Esophagus (tissue), 2 donors: ENCODE results near the gene HTATIP2. TPM values are rescaled to one million over a fixed set of nuclear protein-coding genes. Genes with fewer than 3 reads are reported as not detected.
"Not testable (repeated sequence)": the region's sequence is repeated elsewhere in the genome, so short reads cannot be mapped to it uniquely, and the experiment has no call there.

Experiments used
- H3K27ac ChIP-seq, 2 donors: one replicate each; pipeline ENCODE4 v1.5.1; 2013; ENCODE audit warnings: low read depth in 2 of 2, mild to moderate bottlenecking in 2 of 2, inconsistent platforms in 1 of 2, low read length in 1 of 2, moderate library complexity in 1 of 2
- H3K27me3 ChIP-seq, 2 donors: one replicate each; pipeline ENCODE4 v1.6.1; 2013; ENCODE audit warnings: low read length in 2 of 2, control low read depth in 1 of 2, mild to moderate bottlenecking in 1 of 2; ENCODE audit not compliant: insufficient read depth in 2 of 2, control insufficient read depth in 1 of 2
- H3K36me3 ChIP-seq, 2 donors: one replicate each; pipeline ENCODE4 v1.6.1; 2013; ENCODE audit warnings: low read length in 1 of 2; ENCODE audit not compliant: control insufficient read depth in 2 of 2, insufficient read depth in 2 of 2
- H3K4me1 ChIP-seq, 2 donors: one replicate each; pipeline ENCODE4 v1.6.1; 2013; ENCODE audit warnings: low read length in 1 of 2; ENCODE audit not compliant: control insufficient read depth in 2 of 2, insufficient read depth in 2 of 2
- H3K4me3 ChIP-seq, 2 donors: one replicate each; pipeline ENCODE4 v1.5.1; 2013; ENCODE audit warnings: low read length in 2 of 2, mild to moderate bottlenecking in 2 of 2, low read depth in 1 of 2, moderate library complexity in 1 of 2
- H3K9me3 ChIP-seq, 2 donors: one replicate each; pipeline ENCODE4 v1.6.1; 2013; ENCODE audit warnings: mild to moderate bottlenecking in 2 of 2, low read depth in 1 of 2, low read length in 1 of 2, moderate library complexity in 1 of 2; ENCODE audit not compliant: control insufficient read depth in 2 of 2, insufficient read depth in 1 of 2
- WGBS, 2 donors: extraction: QIAGEN DNeasy Blood & Tissue Kit; methylation state at CpG; one replicate each; pipeline ENCODE4 v1.1.7; 2013; 5-methylcytosine and 5-hydroxymethylcytosine counted together
- polyA plus RNA-seq, 2 donors: library from polyadenylated mRNA; stranded (reverse); fragments of 200-250 nt; gene quantifications; one replicate each; pipeline ENCODE4 v1.2.3, GENCODE V29; 2013
- donor health status: healthy with polysubstance abuse.
- donor health status: Bipolar disorder and iron deficiency.

Gene HTATIP2
- polyA plus RNA-seq, 2 donors = 23.3 to 41.6 TPM

DNA sequence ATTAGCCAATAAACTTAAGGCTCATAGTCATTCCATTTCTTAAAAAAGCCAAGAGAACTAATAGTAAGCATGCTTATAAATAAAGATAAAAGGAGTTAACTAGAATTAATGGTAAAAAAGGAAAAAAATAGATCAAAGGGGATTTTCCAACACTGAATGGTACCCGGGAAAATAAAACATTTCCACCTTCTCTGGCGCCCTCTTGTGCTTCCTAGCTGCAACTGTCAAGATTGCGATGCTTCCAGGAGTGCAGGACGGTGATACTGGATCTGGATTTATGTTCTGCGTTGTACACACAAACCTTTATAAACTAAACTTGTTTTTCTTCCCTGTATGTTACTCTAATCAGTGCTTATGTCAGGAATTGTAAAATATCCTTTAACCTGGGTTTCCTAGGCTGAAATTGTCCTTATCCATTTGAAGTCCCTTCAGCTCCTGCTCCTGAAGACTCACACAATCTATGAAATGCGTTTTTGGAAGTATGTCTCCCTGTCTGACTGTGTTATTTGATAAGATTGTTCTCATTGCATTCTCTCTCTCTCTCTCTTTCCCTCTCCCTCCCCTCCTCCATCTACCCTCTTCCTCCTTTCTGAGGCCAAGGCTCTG lies 9.6 kb upstream of the HTATIP2 start:
- Histone ChIP-seq H3K27me3 (no peaks in the 10 kb centered on the region), H3K27ac (no peak overlapping the region), H3K4me1 (no peaks in the 10 kb centered on the region), H3K4me3 (no peak overlapping the region), H3K36me3 (no peaks in the 10 kb centered on the region), H3K9me3 (no peaks in the 10 kb centered on the region)
- 12 to 13% methylated on average over 6 of the region's 6 CpGs for WGBS, 2 donors

GRCh38 chr11:20355221-20356219 lies 8.0 kb upstream of the HTATIP2 start:
- 42 to 49% methylated on average over 11 to 12 of the region's 12 CpGs for WGBS, 2 donors
- H3K27ac ChIP-seq = no peak overlapping the region

DNA sequence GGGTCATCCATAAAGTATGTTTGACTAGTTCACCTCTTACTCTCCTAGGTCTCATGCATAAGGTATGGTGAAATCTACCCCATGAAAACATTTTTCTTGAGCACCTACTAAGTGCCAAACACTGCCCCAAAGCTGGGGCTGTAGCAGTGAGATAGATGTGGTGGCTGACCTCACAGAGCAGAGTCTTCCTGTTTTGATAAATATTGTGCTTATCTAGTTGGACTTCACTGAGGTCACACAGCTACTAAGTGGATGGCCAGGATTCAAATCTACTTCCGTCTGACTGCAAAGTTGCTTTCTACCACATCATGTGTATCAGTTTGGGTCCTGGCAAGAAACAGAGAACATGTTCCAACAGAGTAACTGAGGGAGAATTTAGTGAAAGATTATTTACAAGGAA lies 6.4 kb upstream of the HTATIP2 start:
- Histone ChIP-seq H3K9me3 (no peaks in the 10 kb centered on the region), H3K36me3 (no peaks in the 10 kb centered on the region), H3K4me1 (no peaks in the 10 kb centered on the region), H3K27ac (no peak overlapping the region), H3K4me3 (no peak overlapping the region), H3K27me3 (no peaks in the 10 kb centered on the region)
- 27 to 33% methylated on average over 1 of the region's 1 CpG for WGBS, 2 donors

More at GRCh38 chr11:20355221-20356219, 8.0 kb upstream of the HTATIP2 start:
- H3K36me3 ChIP-seq = no peaks in the 10 kb centered on the region
- no peaks in the 10 kb centered on the region for H3K4me1 ChIP-seq
- no peaks in the 10 kb centered on the region for H3K27me3 ChIP-seq
- H3K9me3 ChIP-seq = no peaks in the 10 kb centered on the region
- H3K4me3 ChIP-seq = no peak overlapping the region

DNA sequence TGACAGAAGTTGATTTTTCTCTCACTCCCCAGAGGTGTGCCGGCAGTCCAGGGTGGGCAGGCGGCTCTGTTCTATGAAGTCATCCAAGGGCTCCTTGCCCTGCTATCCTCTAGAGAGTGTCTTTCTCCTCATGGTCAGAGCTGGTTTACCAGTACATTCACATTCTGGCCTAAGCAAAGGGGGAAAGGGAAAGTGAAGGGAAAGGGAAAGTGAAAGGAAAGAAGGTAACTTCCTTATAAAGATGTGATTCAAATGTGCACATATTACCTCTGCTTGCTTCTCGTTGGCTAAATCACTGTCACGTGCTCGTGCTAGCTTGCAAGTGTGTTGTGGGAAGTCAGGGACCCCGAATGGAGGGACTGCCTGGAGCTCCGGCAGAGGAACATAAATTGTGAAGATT lies 2.9 kb upstream of the HTATIP2 start:
- Histone ChIP-seq H3K36me3 (no peaks in the 10 kb centered on the region), H3K9me3 (no peaks in the 10 kb centered on the region), H3K27me3 (no peaks in the 10 kb centered on the region), H3K4me3 (no peak overlapping the region), H3K27ac (no peak overlapping the region), H3K4me1 (peaks cover 0 to 3% of the 10 kb centered on the region in 2 donors)
- WGBS, 2 donors = 62% methylated on average over 7 of the region's 7 CpGs

- H3K27me3 ChIP-seq = no peaks in the 10 kb centered on the region
- H3K27ac ChIP-seq = no peak overlapping the region
- H3K9me3 ChIP-seq = no peaks in the 10 kb centered on the region
- no peaks in the 10 kb centered on the region for H3K36me3 ChIP-seq
- peaks cover 0 to 3% of the 10 kb centered on the region in 2 donors for H3K4me1 ChIP-seq
- no peak overlapping the region for H3K4me3 ChIP-seq
- WGBS, 2 donors = 0% methylated on average over 1 of the region's 1 CpG
Observed at GRCh38 chr11:20362481-20362880, 1.0 kb upstream of the HTATIP2 start.

DNA sequence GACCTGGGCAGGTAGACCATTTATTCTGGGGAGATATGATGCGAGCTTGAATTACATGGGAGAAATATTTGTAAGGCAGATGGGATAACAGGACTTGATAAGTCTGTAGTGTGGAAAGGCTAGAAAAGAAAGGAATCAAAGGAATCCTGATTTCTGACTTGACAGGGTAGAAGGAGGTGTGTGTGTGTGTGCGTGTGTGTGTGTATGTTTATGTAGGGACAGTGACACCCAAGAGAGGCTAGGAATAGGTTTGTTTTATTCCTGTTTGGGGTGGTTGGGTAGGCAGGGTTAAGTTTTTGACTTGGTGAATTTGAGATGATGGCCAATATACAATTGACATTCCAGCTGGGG lies 390 bp upstream of the HTATIP2 start:
- Histone ChIP-seq H3K27ac (peak overlapping the region; percentile 91 to 95), H3K36me3 (no peaks in the 10 kb centered on the region), H3K4me1 (peaks cover 0 to 3% of the 10 kb centered on the region in 2 donors), H3K27me3 (no peaks in the 10 kb centered on the region), H3K9me3 (no peaks in the 10 kb centered on the region), H3K4me3 (peak overlapping the region; percentile 89 to 96)
- WGBS, 2 donors = 78 to 79% methylated on average over 2 of the region's 2 CpGs

DNA sequence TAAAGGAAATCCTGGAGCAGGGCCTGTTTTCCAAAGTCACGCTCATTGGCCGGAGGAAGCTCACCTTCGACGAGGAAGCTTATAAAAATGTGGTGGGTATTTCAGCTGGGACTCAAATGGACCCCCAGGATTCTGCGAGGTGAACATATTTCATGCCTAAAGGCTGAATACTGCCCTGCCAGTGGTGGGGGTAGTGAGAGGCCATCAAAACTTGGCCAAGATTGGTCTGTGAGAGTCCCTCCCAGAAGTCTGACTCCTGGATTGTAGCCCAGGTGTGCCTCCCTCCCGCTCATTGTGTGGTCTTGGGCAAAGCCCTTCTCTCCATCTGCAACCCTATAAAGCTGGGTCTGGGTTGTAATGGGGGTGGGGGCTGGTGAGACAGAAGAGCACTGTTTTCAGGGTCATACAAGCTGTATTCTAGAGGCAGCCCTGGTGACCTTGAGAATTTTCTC lies 853 bp downstream of the HTATIP2 start:
- no peaks in the 10 kb centered on the region for H3K27me3 ChIP-seq
- H3K4me3 ChIP-seq = peak overlapping the region; percentile 89 to 96
- H3K9me3 ChIP-seq = no peaks in the 10 kb centered on the region
- H3K27ac ChIP-seq = peak overlapping the region; percentile 91 to 95
- 24 to 29% methylated on average over 6 of the region's 6 CpGs for WGBS, 2 donors
- H3K36me3 ChIP-seq = no peaks in the 10 kb centered on the region
- peaks cover 0 to 3% of the 10 kb centered on the region in 2 donors for H3K4me1 ChIP-seq

DNA sequence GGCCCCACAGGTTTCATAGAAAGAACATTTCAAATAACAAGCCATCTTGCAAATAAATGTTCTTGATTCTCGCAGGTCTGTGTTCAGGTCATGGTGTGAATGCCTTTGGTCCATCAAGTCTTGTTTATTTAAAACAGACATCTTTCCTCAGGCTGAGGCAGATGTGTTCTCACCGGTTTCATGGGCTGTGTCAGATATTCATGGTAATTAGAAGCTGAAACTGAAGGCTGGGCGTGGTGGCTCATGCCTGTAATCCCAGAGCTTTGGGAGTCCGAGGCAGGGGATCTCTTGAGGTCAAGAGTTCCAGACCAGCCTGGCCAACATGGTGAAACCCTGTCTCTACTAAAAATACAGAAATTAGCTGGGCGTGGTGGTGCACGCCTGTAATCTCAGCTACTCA lies 2.0 kb downstream of the HTATIP2 start:
- H3K4me1 ChIP-seq, H3K9me3 ChIP-seq, H3K27ac ChIP-seq, H3K4me3 ChIP-seq, H3K27me3 ChIP-seq, H3K36me3 ChIP-seq: not testable (repeated sequence)
- 83 to 86% methylated on average over 6 of the region's 6 CpGs for WGBS, 2 donors

DNA sequence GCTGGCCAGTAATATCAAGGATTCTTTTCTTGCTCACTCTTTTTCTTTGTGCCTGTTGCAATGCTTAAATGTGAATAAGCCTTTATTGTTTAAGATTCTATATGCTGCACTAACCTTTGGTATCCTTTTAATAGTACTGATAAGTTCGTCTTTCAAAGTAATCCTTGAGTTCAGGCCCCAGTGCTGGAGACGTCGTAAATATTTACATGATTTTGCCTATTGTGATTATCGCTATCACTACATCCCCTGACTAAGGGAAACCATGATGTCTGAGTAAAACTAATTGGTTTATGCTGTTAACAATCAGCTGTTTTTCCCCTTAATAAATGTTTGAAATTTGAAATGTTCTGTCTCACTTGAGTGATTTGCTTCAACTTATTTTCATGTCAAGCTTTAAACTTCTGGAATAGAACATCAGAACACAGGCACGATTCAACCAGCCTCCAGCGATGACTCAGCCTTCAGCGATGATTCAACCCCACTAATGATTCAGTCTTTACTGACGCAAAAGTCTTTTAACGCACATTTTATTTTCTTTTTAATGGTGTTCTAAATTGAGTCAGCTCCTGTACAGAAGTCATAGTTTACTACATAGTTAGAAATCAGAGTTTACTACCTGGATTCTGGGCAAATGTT lies 3.9 kb downstream of the HTATIP2 start:
- peaks cover 0 to 3% of the 10 kb centered on the region in 2 donors for H3K4me1 ChIP-seq
- no peaks in the 10 kb centered on the region for H3K9me3 ChIP-seq
- peak overlapping the region in 1 of 2 donors; percentile 7 for H3K4me3 ChIP-seq
- H3K36me3 ChIP-seq = no peaks in the 10 kb centered on the region
- WGBS, 2 donors = 27 to 44% methylated on average over 9 of the region's 9 CpGs
- H3K27ac ChIP-seq = peak overlapping the region; percentile 78
- H3K27me3 ChIP-seq = no peaks in the 10 kb centered on the region
